ENCODE measurements around the gene ENTPD8. TPM values are rescaled to one million over a fixed set of nuclear protein-coding genes. Genes with fewer than 3 reads are reported as not detected.

ENTPD8 gene
- total and polyA plus RNA-seq, 2 of the 13 experiments (the other 11 are each of a cell fraction or from before 2014, with no cell fraction given), result 0.26 to 0.44 TPM

GRCh38 chr9:137462986-137463930, 22.1 kb upstream of the ENTPD8 start (continued):
- TF ChIP-seq KIAA2018 (CRISPR knock-in tag; IDR thresholded peaks at IDR 0.05; ENCODE audit: borderline replicate concordance) (no peak), KLF16 (CRISPR knock-in tag; IDR thresholded peaks at IDR 0.05) (no peak), NFE2 (CRISPR knock-in tag; IDR thresholded peaks at IDR 0.05) (no peak), GTF2F1 (IDR thresholded peaks at IDR 0.05; ENCODE audit: low read length) (no peak), NR2F6 (IDR thresholded peaks at IDR 0.05) (peak; percentile 63), NR2F6 (CRISPR knock-in tag; IDR thresholded peaks at IDR 0.05) (peak; percentile 88), ZNF432 (CRISPR knock-in tag; IDR thresholded peaks at IDR 0.05; ENCODE audit: borderline replicate concordance) (no peak; the same call in 1 of the 2 replicates), ZNF382 (CRISPR knock-in tag; IDR thresholded peaks at IDR 0.05; ENCODE audit: borderline replicate concordance) (no peak), NCOA5 (CRISPR knock-in tag; IDR thresholded peaks at IDR 0.05) (no peak), POLR2A (IDR thresholded peaks at IDR 0.05; ENCODE audit: insufficient read depth in 1 of 2, low read depth in 2 of 2, low read length in 2 of 2) (no peak), MNT (IDR thresholded peaks at IDR 0.05) (no peak), FOXK1 (CRISPR knock-in tag; IDR thresholded peaks at IDR 0.05; ENCODE audit: borderline replicate concordance, low read depth) (0 out of 2 replicates have a peak, but pooled peaks have one; percentile 9), HOXA5 (CRISPR knock-in tag; IDR thresholded peaks at IDR 0.05) (no peak)
- TF ChIP-seq, protein P1, sequence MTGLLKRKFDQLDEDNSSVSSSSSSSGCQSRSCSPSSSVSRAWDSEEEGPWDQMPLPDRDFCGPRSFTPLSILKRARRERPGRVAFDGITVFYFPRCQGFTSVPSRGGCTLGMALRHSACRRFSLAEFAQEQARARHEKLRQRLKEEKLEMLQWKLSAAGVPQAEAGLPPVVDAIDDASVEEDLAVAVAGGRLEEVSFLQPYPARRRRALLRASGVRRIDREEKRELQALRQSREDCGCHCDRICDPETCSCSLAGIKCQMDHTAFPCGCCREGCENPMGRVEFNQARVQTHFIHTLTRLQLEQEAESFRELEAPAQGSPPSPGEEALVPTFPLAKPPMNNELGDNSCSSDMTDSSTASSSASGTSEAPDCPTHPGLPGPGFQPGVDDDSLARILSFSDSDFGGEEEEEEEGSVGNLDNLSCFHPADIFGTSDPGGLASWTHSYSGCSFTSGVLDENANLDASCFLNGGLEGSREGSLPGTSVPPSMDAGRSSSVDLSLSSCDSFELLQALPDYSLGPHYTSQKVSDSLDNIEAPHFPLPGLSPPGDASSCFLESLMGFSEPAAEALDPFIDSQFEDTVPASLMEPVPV (CRISPR knock-in tag; IDR thresholded peaks at IDR 0.05), result 0 out of 2 replicates have a peak, but pooled peaks have one; percentile 54
- TF ChIP-seq, protein P2, sequence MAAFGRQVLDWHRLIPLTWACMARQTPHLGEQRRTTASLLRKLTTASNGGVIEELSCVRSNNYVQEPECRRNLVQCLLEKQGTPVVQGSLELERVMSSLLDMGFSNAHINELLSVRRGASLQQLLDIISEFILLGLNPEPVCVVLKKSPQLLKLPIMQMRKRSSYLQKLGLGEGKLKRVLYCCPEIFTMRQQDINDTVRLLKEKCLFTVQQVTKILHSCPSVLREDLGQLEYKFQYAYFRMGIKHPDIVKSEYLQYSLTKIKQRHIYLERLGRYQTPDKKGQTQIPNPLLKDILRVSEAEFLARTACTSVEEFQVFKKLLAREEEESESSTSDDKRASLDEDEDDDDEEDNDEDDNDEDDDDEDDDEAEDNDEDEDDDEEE (CRISPR knock-in tag; IDR thresholded peaks at IDR 0.05), result peak; percentile 69; the same call in 1 of the 2 replicates
